ENCODE data around the gene TRIM14. TPM values are rescaled to one million over a fixed set of nuclear protein-coding genes. Genes with fewer than 3 reads are reported as not detected.

Gene TRIM14
- total RNA-seq, 4 donors from 2014 or later, result 15.8 to 22.9 (median 20.0) TPM

DNA sequence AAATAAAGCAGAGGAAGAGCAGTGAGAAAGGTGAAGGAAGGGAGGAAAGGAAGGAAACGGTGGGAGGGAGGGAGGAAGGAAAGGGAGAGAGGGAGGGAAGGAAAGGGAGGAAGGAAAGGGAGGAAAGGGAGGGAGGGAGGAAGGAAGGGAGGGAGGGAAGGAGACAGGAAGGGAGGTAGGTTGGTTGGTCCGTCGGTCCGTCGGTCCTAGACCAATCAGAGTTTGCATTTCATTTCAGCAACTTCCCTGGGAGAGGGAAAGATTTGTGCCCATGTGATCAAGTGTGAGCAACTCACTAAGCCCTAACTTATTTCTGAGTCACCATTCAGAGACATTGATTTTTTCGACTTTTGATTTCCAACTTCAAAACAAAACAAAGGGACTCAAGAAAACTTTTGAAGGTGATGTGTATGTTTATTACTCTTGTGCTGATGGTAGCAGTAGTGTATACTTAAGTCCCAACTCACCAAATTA, 43.7 kb downstream of the TRIM14 start:
- Histone ChIP-seq H3K4me3 (no peak overlapping the region), H3K4me1 (peaks cover 37% of the 10 kb centered on the region), H3K36me3 (peaks cover 16% of the 10 kb centered on the region), H3K9me3 (no peaks in the 10 kb centered on the region), H3K27me3 (no peaks in the 10 kb centered on the region), H3K27ac (peak overlapping the region; percentile 35)
- TF ChIP-seq, protein P1, sequence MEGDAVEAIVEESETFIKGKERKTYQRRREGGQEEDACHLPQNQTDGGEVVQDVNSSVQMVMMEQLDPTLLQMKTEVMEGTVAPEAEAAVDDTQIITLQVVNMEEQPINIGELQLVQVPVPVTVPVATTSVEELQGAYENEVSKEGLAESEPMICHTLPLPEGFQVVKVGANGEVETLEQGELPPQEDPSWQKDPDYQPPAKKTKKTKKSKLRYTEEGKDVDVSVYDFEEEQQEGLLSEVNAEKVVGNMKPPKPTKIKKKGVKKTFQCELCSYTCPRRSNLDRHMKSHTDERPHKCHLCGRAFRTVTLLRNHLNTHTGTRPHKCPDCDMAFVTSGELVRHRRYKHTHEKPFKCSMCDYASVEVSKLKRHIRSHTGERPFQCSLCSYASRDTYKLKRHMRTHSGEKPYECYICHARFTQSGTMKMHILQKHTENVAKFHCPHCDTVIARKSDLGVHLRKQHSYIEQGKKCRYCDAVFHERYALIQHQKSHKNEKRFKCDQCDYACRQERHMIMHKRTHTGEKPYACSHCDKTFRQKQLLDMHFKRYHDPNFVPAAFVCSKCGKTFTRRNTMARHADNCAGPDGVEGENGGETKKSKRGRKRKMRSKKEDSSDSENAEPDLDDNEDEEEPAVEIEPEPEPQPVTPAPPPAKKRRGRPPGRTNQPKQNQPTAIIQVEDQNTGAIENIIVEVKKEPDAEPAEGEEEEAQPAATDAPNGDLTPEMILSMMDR (IDR thresholded peaks at IDR 0.05), result no peak
- TF ChIP-seq POLR2A (IDR thresholded peaks at IDR 0.05), result no peak
- no peak for TF ChIP-seq EP300 (IDR thresholded peaks at IDR 0.05)
- TF ChIP-seq POLR2AphosphoS5 (IDR thresholded peaks at IDR 0.05), result no peak
- 13% methylated on average over 6 of the region's 6 CpGs for WGBS
- no peak for DNase-seq (ENCODE audit: low spot score in 2 of 2)

DNA sequence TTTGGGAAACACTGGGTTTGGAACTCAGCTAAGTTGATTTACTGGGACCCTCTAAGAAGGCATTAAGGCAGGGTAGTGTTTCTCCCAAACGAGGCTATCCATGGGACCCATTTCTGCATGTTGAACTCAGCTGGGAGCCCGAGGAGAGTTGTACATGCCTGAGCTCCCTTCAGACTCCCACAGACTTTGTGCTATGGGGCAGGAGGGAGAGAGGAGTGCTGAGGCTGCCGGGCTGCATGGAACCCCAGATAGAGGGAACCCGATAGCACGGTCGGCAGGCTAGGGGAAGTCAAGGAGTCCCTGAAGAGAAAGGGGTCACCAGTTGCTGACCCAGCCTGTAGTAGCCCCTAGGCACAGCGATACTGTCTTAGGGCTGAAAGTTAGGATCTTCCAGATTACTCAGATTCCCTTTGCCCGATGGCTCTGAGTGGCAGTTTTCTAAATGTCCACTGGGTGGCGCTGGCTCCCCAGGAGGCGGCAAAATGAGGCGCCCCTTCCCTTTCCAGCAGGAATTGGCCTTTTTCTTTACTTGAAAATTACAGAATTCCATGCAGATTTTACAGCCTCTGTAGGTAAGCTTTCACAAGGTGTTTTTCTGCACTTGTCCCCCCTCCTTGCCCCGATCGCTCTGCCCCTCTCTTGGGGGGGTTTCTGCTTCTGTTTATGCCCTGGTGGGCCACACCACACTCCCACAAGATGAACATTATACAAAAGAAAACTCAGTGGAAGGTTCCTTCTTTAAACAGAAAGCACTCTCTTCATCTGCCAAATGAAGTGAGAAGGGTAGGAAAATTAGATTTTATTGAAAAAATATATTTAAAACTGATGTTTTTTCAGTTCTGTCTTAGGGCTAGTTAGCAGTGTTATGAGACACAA, 44.7 kb downstream of the TRIM14 start:
- no peak for TF ChIP-seq EP300 (IDR thresholded peaks at IDR 0.05)
- TF ChIP-seq, protein P1 (IDR thresholded peaks at IDR 0.05), result peak; percentile 58 to 93
- 36% methylated on average over 13 of the region's 13 CpGs for WGBS
- no peak overlapping the region for H3K4me3 ChIP-seq
- peak overlapping the region; percentile 50 for H3K27ac ChIP-seq
- no peak for DNase-seq (ENCODE audit: low spot score in 2 of 2)
- H3K4me1 ChIP-seq, result peaks cover 37% of the 10 kb centered on the region
- H3K9me3 ChIP-seq, result no peaks in the 10 kb centered on the region
- peaks cover 7% of the 10 kb centered on the region for H3K36me3 ChIP-seq
- H3K27me3 ChIP-seq, result no peaks in the 10 kb centered on the region

DNA sequence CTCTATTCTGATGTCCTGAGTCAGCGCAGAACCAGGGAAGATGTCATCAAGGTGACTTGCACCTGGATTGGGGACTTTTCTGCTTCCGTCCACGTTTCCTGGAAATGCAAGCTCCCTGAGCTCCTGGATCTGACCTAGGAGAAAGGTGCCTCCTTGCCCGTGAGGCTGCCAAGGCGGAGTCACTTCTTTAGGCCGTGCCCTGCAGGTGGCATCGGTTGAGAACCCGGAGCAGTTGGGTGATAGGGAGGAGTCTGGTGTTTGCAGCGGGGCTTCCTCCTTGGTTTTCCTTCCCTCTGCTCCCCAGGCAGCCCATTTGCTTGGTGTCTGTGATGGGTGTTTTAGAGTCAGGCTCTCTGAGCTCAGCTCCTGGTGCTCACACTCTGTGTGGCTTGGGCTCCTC, 47.3 kb downstream of the TRIM14 start:
- DNase-seq (ENCODE audit: low spot score in 2 of 2), result peak in 1 of 2 donors; percentile 61
- H3K9me3 ChIP-seq, result no peaks in the 10 kb centered on the region
- H3K36me3 ChIP-seq, result no peaks in the 10 kb centered on the region
- TF ChIP-seq EP300 (IDR thresholded peaks at IDR 0.05) (no peak), POLR2A (IDR thresholded peaks at IDR 0.05) (no peak), POLR2AphosphoS5 (IDR thresholded peaks at IDR 0.05) (no peak)
- TF ChIP-seq, protein P1 (IDR thresholded peaks at IDR 0.05), result no peak
- peaks cover 37% of the 10 kb centered on the region for H3K4me1 ChIP-seq
- WGBS, result 74% methylated on average over 9 of the region's 9 CpGs
- H3K4me3 ChIP-seq, result no peak overlapping the region
- H3K27me3 ChIP-seq, result no peaks in the 10 kb centered on the region
- H3K27ac ChIP-seq, result peak overlapping the region; percentile 50

DNA sequence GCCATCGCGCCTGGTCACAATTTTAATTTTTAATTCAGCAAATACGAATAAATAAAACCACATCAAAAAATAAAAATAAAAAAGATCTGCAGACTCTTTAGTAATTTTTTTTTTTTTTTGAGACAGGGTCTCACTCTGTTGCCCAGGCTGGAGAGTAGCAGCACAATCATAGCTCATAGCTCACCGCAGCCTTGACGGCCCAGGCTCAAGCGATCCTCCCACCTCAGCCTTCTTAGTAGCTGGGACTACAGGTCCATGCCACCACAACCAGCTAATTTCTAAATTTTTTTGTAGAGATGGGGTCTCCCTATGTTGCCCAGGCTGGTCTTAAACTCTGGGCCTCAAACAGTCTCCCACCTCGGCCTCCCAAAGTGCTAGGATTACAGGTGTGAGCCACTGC, 48.3 kb downstream of the TRIM14 start:
- H3K9me3 ChIP-seq, result no peaks in the 10 kb centered on the region
- H3K4me3 ChIP-seq, result no peak overlapping the region
- DNase-seq (ENCODE audit: low spot score in 2 of 2), result no peak
- no peaks in the 10 kb centered on the region for H3K36me3 ChIP-seq
- H3K27me3 ChIP-seq, result no peaks in the 10 kb centered on the region
- WGBS, result 95% methylated on average over 7 of the region's 7 CpGs
- H3K27ac ChIP-seq, result no peak overlapping the region
- peaks cover 32% of the 10 kb centered on the region for H3K4me1 ChIP-seq
- TF ChIP-seq EP300 (IDR thresholded peaks at IDR 0.05) (no peak), POLR2AphosphoS5 (IDR thresholded peaks at IDR 0.05) (no peak), POLR2A (IDR thresholded peaks at IDR 0.05) (no peak)
- TF ChIP-seq, protein P1 (IDR thresholded peaks at IDR 0.05), result no peak

DNA sequence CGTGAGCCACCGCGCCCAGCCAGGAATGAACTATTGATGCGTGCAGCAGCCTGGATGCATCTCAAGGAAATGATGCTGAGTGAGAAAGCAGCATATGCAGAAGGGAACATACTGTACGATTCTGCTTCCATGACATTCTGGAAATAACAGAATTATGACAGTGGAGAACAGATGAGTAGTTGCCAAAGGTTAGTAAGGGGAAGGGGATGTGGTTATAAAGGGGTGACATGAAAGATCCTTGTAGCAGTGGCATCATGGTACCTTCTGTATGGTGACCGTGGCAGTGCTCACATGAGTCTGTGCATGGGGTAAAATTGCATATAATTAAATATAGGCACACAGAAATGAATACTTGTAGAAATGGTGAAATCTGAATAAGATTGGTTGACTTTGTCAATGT, 49.5 kb downstream of the TRIM14 start:
- Histone ChIP-seq H3K27ac (no peak overlapping the region), H3K36me3 (peaks cover 4% of the 10 kb centered on the region), H3K4me3 (no peak overlapping the region), H3K27me3 (no peaks in the 10 kb centered on the region), H3K4me1 (peaks cover 20% of the 10 kb centered on the region), H3K9me3 (no peaks in the 10 kb centered on the region)
- TF ChIP-seq, protein P1 (IDR thresholded peaks at IDR 0.05), result no peak
- no peak for TF ChIP-seq POLR2A (IDR thresholded peaks at IDR 0.05)
- TF ChIP-seq EP300 (IDR thresholded peaks at IDR 0.05), result no peak
- no peak for TF ChIP-seq POLR2AphosphoS5 (IDR thresholded peaks at IDR 0.05)
- no peak for DNase-seq (ENCODE audit: low spot score in 2 of 2)
- WGBS, result 94% methylated on average over 6 of the region's 6 CpGs
